Mucosa of descending colon (tissue), 3 donors: ENCODE measurements around the gene ITPA. TPM values are rescaled to one million over a fixed set of nuclear protein-coding genes. Genes with fewer than 3 reads are reported as not detected.

Source experiments
- ATAC-seq: fragments of 200-7000 bp; cut with Tn5 transposase; one replicate; pipeline ENCODE4 v1.9.1; 2020; ENCODE audit warnings: mild to moderate bottlenecking, moderate library complexity
- DNase-seq, 3 donors: peaks; one replicate each; pipeline ENCODE4 v3.0.0-alpha.2; 2020
- H3K36me3 ChIP-seq: fragments of 200-600 bp; one replicate; pipeline ENCODE4 v1.8.0; 2021; ENCODE audit warnings: low read depth, mild to moderate bottlenecking
- H3K4me1 ChIP-seq: fragments of 200-600 bp; one replicate; pipeline ENCODE4 v1.8.0; 2021; ENCODE audit warnings: low read depth, mild to moderate bottlenecking
- H3K4me3 ChIP-seq: fragments of 200-600 bp; one replicate; pipeline ENCODE4 v1.8.0; 2021; ENCODE audit warnings: mild to moderate bottlenecking
- H3K9me3 ChIP-seq: fragments of 200-600 bp; one replicate; pipeline ENCODE4 v1.8.0; 2021; ENCODE audit warnings: mild to moderate bottlenecking
- CTCF ChIP-seq: fragments of 200-600 bp; IDR thresholded peaks from one replicate; pipeline ENCODE4 v1.8.0; 2022; ENCODE audit warnings: antibody characterized with exemption, mild to moderate bottlenecking
- intact Hi-C, 2 donors: fragments of 100-400 bp; cut with DNase I in 1 of 2; cut with micrococcal nuclease in 1 of 2; formaldehyde crosslinking; loops; one replicate each; pipeline versions ENCODE4 v1.11.0 to v1.11.1; 2022; cut with DNase I, micrococcal nuclease
- long read RNA-seq, 2 donors: library from polyadenylated mRNA; unstranded; transcript quantifications; one replicate each; pipeline ENCODE4 v2.0.0, GENCODE V29; 2019 to 2021
- total RNA-seq, 3 donors: library from RNA; stranded (reverse); fragmentation: NEBNext Ultra II Directional in 2 of 3; extraction: Animal tissue kit (Norgen Biotek cat#: 25700) in 2 of 3; gene quantifications; one replicate each; pipeline versions ENCODE4 v1.2.1 to v1.2.4, GENCODE V29; 2021 to 2023
- donor health status: DM: no; HTN: no; CAD: no; lungs with moderate emphysema.
- donor health status: DM: no; HTN: no; CAD: no.
- donor health status: DM: no; HTN: yes; CAD: no.

Gene ITPA
- 10 to 100 TPM; 29.8 to 44.7 (median 43.8) TPM for total RNA-seq
- long read RNA-seq, donor 1, transcript ITPA-201 (8 exons, 1,185 nt): major isoform, 11 of 18 reads
- long read RNA-seq, donor 1, partial matches to known transcripts: 2 of 18 reads
- long read RNA-seq, donor 1, other reads (novel, unspliced or antisense): 3 of 18 reads
- long read RNA-seq, donor 2, transcript ITPA-201 (8 exons, 1,185 nt): major isoform, 30 of 44 reads
- long read RNA-seq, donor 2, partial matches to known transcripts: 2 of 44 reads
- long read RNA-seq, donor 2, other reads (novel, unspliced or antisense): 5 of 44 reads

- Histone ChIP-seq H3K36me3 (no peaks in the 10 kb centered on the region), H3K4me1 (peaks cover 9% of the 10 kb centered on the region), H3K4me3 (peak within 1 kb of the TSS; percentile 83), H3K9me3 (no peaks in the 10 kb centered on the region)
- TF ChIP-seq CTCF: no peak
- DNase-seq (peak; percentile 63 to 73 (median 68)), ATAC-seq (peak; percentile 61)
- intact Hi-C loops: no loop called here
Observed at GRCh38 chr20:3209257-3209945, at the start of gene ITPA. Gene ITPA, plus strand, starts transcription at chr20:3209498. Its CDS starts 54 bp downstream, at chr20:3209552.

- intact Hi-C loops: no loop called here
- no peak for ATAC-seq
- no peaks in the 10 kb centered on the region for H3K36me3 ChIP-seq
- H3K4me1 ChIP-seq: peaks cover 22% of the 10 kb centered on the region
- no peak for DNase-seq
- no peaks in the 10 kb centered on the region for H3K9me3 ChIP-seq
- TF ChIP-seq CTCF: no peak
- no peak overlapping the region for H3K4me3 ChIP-seq
Observed at GRCh38 chr20:3160418-3160817, 48.9 kb upstream of the ITPA start.

- H3K4me1 ChIP-seq: peaks cover 22% of the 10 kb centered on the region
Observed at GRCh38 chr20:3161316-3162079, 47.8 kb upstream of the ITPA start.

DNA sequence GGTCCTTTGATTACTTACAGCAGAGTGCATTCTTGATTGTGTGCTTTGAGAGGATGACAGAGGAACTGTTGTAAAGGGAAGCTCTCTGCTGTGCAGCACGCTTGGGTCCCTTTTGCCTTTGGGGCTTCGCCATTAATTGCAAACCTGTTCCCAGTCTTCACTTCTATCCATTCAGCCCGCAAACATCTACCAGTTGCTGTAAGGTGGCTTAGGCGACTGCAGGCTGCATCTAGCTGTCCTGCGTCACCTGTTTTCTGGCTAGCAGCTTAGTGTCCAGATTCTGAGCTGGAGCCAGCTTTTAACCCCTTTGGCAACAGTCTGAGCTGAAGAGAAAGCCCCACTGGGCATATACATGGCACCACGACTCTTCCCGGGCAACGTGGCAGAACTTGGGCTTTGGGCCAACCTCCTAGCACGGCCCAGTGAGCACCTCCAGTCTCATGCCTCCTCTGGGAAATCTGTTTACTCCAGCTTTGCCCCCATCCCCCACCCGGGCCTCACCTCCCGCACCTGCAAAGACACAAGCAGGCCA, 47.2 kb upstream of the ITPA start:
- Histone ChIP-seq H3K4me1 (peaks cover 16% of the 10 kb centered on the region), H3K9me3 (no peaks in the 10 kb centered on the region), H3K4me3 (no peak overlapping the region), H3K36me3 (no peaks in the 10 kb centered on the region)
- intact Hi-C loops: no loop called here
- no peak for ATAC-seq
- no peak for DNase-seq
- TF ChIP-seq CTCF: no peak

More at GRCh38 chr20:3161316-3162079, 47.8 kb upstream of the ITPA start:
- intact Hi-C loops: no loop called here
- no peaks in the 10 kb centered on the region for H3K36me3 ChIP-seq
- H3K9me3 ChIP-seq: no peaks in the 10 kb centered on the region
- ATAC-seq (no peak), DNase-seq (no peak)
- no peak overlapping the region for H3K4me3 ChIP-seq
- no peak for TF ChIP-seq CTCF

GRCh38 chr20:3163099-3164042, 45.9 kb upstream of the ITPA start:
- Histone ChIP-seq H3K4me1 (peaks cover 9% of the 10 kb centered on the region), H3K9me3 (no peaks in the 10 kb centered on the region), H3K4me3 (no peak overlapping the region), H3K36me3 (no peaks in the 10 kb centered on the region)
- ATAC-seq (no peak), DNase-seq (no peak)
- TF ChIP-seq CTCF: no peak
- intact Hi-C loops: no loop called here
